NT2/D1 (cell line): ENCODE measurements around the gene CELSR1.

Experiments
- SUZ12 ChIP-seq: IDR thresholded peaks from 2 replicates; pipeline ENCODE4 v1.6.1; 2011; ENCODE audit not compliant: insufficient read length, insufficient read depth; ENCODE audit errors: extremely low read depth
- YY1 ChIP-seq: IDR thresholded peaks from 2 replicates; pipeline ENCODE4 v1.6.1; 2011; ENCODE audit not compliant: insufficient read length, insufficient read depth

DNA sequence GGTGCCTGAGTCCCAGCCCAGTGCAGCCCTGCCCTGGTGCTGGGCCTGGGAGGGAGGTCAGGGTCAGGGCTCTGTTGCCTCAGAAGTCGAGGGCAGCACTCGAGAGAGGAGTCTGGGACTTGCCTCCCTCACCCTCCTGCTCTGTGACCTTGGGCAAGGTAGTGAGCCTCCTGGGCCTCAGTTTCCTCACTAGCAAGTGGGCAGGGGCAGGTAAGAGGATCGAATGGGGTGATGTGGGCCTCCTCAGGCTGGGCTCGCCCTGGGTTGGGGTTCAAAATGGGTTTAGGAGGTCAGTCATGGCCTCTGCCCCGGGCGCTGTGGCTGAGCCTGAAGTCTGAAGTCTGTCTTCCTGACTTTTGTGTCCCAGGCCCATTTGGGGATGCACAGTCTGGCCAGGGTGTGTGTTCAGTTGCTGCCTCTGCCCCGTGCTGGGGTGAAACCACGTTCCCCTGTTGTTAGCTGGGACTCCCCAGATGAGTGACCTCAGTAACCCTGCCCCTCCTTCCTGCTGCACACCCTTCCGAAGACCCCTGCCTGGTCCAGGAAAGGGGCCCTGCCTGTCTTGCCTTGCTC lies 40.9 kb upstream of the CELSR1 start:
- TF ChIP-seq SUZ12: no peak
- TF ChIP-seq YY1: no peak
